ENCODE results near the gene LPIN1.

DNA sequence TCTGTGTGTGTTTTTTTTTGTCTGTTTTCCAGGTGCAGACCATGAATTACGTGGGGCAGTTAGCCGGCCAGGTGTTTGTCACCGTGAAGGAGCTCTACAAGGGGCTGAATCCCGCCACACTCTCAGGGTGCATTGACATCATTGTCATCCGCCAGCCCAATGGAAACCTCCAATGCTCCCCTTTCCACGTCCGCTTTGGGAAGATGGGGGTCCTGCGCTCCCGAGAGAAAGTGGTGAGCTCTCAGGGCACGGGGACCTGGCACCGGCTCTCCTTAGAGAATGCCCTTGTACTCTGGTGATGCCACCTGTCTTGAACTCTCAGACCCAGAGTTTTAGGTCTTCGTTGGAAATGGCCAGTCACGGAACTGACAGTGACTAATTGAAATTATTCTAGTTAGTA lies 19.1 kb downstream of the LPIN1 start:
- TF ChIP-seq, protein P1, sequence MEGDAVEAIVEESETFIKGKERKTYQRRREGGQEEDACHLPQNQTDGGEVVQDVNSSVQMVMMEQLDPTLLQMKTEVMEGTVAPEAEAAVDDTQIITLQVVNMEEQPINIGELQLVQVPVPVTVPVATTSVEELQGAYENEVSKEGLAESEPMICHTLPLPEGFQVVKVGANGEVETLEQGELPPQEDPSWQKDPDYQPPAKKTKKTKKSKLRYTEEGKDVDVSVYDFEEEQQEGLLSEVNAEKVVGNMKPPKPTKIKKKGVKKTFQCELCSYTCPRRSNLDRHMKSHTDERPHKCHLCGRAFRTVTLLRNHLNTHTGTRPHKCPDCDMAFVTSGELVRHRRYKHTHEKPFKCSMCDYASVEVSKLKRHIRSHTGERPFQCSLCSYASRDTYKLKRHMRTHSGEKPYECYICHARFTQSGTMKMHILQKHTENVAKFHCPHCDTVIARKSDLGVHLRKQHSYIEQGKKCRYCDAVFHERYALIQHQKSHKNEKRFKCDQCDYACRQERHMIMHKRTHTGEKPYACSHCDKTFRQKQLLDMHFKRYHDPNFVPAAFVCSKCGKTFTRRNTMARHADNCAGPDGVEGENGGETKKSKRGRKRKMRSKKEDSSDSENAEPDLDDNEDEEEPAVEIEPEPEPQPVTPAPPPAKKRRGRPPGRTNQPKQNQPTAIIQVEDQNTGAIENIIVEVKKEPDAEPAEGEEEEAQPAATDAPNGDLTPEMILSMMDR (IDR thresholded peaks at IDR 0.05), result no peak
- no peak for TF ChIP-seq POLR2A (IDR thresholded peaks at IDR 0.05)
- no peak for TF ChIP-seq EP300 (IDR thresholded peaks at IDR 0.05)
- TF ChIP-seq POLR2AphosphoS5 (IDR thresholded peaks at IDR 0.05), result no peak
